Breast epithelium (tissue), 3 donors: ENCODE measurements around the gene FOXF1.

ENCODE experiments used
- CTCF ChIP-seq, 3 donors: fragments of 450-650 bp; IDR thresholded peaks; one replicate each; pipeline ENCODE4 v1.5.1; 2016 to 2017; ENCODE audit warnings: antibody characterized with exemption in 3 of 3, mild to moderate bottlenecking in 3 of 3, moderate library complexity in 3 of 3
- POLR2A ChIP-seq: fragments of 450-650 bp; IDR thresholded peaks from one replicate; pipeline ENCODE4 v1.6.1; 2016; ENCODE audit warnings: antibody characterized with exemption, mild to moderate bottlenecking, moderate library complexity
- POLR2AphosphoS5 ChIP-seq, 3 donors: sonication (generic); formaldehyde crosslinking; IDR thresholded peaks; one replicate each; pipeline ENCODE4 v1.6.1; 2017; ENCODE audit warnings: antibody characterized with exemption in 3 of 3

- no peak for TF ChIP-seq CTCF (IDR thresholded peaks at IDR 0.05)
- TF ChIP-seq POLR2A: no peak
- TF ChIP-seq POLR2AphosphoS5 (IDR thresholded peaks at IDR 0.05): no peak
Observed at GRCh38 chr16:86531191-86531545, 20.8 kb downstream of the FOXF1 start.
